NCI-H748 (cell line): Measurements from ENCODE around the gene GPRC5D.

ENCODE experiments used
- DNase-seq: peaks from one replicate; lab custom pipeline; 2025; ENCODE audit not compliant: unreplicated experiment; lab: John Stamatoyannopoulos, UW

The GPRC5D gene

GRCh38 chr12:12979731-12980259, 27.8 kb upstream of the GPRC5D start:
- no peak for DNase-seq

GRCh38 chr12:12979126-12979525, 27.2 kb upstream of the GPRC5D start:
- DNase-seq: no peak

- DNase-seq: no peak
Measured at GRCh38 chr12:12977231-12977630, 25.3 kb upstream of the GPRC5D start.

- no peak for DNase-seq
Measured at GRCh38 chr12:12976366-12976765, 24.4 kb upstream of the GPRC5D start.

DNA sequence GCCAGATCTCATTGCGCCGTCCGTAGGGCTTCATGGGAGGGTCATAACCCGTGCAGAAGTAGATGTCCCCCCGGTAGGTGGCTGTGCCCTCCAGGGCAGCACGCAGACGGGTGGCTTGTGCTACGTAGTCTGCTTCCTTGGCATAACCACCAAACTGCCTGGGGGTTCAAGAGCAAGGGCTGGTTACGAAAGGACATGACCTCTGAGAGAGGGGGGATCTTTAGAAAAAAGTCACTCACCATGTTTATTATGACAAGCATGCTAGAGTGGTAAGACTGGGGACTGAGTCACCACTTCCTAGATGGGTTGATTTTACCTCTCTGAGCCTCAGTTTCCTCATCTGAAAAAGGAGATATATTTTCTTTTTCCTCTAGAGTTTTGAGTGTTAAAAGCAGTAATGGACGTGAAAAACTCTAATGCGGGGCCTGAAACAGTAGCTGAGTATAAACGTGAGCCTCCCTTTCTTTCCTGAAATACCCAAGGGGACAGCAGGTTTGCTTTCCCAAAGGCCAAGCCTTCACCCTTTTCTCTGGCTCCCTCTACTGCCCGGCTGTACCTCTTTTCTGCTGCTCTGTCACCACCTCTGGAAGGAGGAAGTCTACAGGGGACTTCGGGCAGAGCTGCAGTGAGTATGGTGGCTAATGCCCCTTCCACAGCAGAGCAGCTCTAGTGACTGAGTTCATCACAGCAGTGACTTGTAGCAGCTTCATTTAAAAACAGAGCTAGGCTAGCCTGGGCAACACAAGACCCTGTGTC, 23.5 kb upstream of the GPRC5D start:
- peak; percentile 3 for DNase-seq

- no peak for DNase-seq
Measured at GRCh38 chr12:12974211-12974610, 22.2 kb upstream of the GPRC5D start.

DNA sequence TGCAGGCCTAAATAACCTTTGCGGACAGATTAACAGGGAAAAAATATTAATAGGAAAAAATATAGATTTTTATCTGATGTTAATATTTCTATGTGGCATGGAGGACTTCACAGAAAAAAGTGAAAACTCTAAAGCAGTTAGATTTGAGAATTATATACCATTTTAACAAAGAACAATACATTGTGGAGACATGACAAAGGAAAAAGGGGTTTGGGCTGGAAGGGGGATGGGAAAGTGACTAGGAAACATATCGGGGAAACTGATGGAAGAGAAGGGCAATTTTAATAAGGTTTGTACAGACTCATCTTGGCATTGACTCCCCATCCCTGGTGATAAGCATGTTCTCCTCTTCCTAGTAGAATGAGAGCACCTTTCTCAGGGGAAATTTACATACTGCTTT, 21.0 kb upstream of the GPRC5D start:
- DNase-seq: no peak

- no peak for DNase-seq
Measured at GRCh38 chr12:12965836-12966235, 13.9 kb upstream of the GPRC5D start.

GRCh38 chr12:12964255-12964654, 12.3 kb upstream of the GPRC5D start:
- DNase-seq: no peak

GRCh38 chr12:12960639-12961209, 8.8 kb upstream of the GPRC5D start:
- no peak for DNase-seq

GRCh38 chr12:12958886-12959285, 6.9 kb upstream of the GPRC5D start:
- no peak for DNase-seq

GRCh38 chr12:12954878-12955625, 3.1 kb upstream of the GPRC5D start:
- no peak for DNase-seq

GRCh38 chr12:12954356-12954755, 2.4 kb upstream of the GPRC5D start:
- no peak for DNase-seq

DNA sequence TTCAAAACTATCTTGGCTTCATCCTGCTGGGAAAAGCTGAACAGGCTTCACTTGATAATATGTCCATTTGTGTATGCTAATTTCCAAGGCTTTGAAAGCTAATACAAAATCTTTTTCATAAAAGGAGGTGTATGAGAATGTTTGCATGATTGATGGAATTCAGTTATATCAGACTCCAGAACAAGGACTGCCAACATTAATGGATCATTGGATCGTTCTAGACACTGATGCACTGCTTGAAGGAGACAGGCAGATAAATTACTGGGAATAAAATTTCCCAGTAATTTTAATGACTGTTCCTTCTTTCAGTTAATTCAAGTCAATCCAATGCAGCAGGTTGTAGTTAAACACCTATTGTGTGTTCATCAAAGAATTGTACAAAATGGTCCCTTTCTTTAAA, 466 bp downstream of the GPRC5D start:
- no peak for DNase-seq

DNA sequence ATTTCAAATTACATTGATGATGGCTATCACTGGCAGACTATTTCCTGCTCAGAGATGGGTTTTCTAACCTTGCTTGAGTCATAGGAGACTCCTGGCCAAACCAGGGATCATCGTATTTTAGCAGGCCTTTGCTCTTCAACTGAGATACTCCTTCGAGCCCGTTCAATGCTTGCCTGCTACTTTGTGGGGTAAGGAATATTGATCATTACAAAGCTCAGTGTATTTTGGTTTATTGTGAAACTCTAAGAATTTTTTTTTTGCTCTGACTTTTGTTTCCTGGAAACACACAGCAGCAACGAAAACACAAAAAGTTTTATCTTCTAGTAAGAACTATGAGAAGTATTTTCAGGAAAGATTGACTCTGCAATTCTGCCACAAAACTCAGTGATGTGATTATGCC, 4.1 kb downstream of the GPRC5D start:
- no peak for DNase-seq

- DNase-seq: no peak
Measured at GRCh38 chr12:12946686-12947355, 5.1 kb downstream of the GPRC5D start.

DNA sequence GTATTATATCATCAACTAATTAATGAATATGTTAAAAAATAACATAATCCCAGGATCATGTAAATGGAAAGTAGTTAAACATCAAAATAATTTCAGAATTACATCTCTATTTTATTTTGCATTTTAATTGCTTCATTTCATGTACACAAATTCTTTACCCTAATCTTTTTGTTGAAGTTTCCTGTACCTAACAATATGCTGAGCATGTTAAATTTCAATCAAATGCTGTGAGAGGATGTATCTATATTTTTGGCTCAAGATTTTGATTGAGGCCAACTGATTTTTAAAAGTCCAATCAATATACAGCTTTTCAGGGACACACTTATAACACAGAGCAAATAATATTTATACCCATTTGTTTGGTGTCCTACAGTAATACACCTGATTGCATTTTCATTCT, 6.4 kb downstream of the GPRC5D start:
- DNase-seq: no peak

- DNase-seq: no peak
Measured at GRCh38 chr12:12943586-12944260, 8.2 kb downstream of the GPRC5D start.

DNA sequence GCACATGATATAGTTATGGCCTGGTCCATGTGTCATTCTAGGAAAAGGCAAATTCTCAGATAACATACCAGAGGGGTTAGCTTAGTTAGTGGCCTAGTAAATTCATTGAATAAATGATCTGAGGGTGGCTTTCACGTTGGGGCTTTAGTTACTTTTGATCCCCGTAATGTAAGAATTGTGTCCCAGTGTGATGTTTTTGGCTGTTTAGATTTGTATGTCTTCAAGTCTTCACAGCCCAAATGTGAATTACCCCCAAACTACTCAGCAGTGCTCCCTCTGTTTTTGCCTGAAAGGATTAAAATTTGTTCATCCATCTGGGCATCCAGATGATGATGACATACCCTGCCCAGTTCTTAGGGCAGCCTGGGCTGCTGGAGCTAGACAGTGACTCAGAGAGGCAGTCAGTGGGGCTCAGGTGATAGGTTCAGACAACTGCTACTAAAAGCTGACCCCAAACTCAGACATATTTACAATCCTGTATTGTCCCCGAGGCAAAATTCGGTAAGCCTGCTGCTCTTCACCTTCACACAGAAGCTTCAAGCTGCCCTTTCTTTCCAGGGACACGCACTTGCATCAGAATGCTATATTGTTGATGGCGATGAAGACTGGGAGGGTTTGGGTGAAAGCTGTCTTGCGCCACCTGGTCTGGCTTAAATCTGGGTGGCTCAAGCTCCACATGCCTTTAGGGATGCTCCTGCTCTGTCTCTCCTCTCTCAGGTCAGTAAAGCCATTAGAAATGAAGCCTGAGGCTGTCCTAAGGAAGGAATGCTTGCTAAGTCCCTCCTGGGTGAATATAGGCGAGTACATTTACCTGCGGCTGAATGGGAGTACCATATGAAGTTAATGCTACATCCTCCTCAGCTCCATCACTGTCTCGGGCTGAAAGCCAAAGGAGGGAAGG, 10.3 kb downstream of the GPRC5D start:
- DNase-seq: no peak

DNA sequence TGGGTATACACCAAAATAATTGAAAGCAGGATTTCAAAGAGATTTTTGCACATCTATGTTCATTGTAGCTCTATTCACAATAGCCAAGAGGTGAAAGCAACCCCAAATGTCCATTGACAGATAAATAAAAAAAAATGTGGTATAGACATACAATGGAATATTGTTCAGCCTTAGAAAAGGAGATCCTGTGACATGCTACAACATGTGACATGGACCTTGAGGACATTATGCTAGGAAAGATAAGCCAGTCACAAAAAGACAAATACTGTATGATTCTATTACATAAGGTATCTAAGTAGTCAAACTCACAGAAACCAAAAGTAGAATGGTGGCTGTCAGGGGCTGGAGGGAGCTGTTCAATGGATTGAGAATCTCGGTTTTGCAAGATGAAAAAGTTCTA, 12.1 kb downstream of the GPRC5D start:
- DNase-seq: no peak
